Measurements from ENCODE around the gene CHST12.

CHST12 gene

GRCh38 chr7:2495418-2496299 is 92.2 kb downstream of the CHST12 start:
- H3K9ac ChIP-seq (ENCODE audit: low read length in 5 of 5): no peak overlapping the region
- no peaks in the 10 kb centered on the region for H3K9me3 ChIP-seq (ENCODE audit: control insufficient read depth in 5 of 5, low read length in 5 of 5)
- H3K36me3 ChIP-seq (ENCODE audit: control insufficient read depth in 5 of 5, insufficient read depth in 5 of 5, low read length in 5 of 5): no peaks in the 10 kb centered on the region
- no peaks in the 10 kb centered on the region for H3K27me3 ChIP-seq (ENCODE audit: control insufficient read depth in 5 of 5, insufficient read depth in 4 of 5, low read length in 5 of 5)
- peaks cover 7 to 43% (median 39%) of the 10 kb centered on the region in 5 donors for H3K4me1 ChIP-seq (ENCODE audit: control insufficient read depth in 5 of 5, insufficient read depth in 5 of 5, low read length in 5 of 5)
- no peak overlapping the region for H3K4me3 ChIP-seq (ENCODE audit: low read depth in 1 of 5, low read length in 5 of 5)
- no peak overlapping the region for H3K27ac ChIP-seq (ENCODE audit: low read depth, low read length)

GRCh38 chr7:2496375-2496774 is 93.0 kb downstream of the CHST12 start:
- Histone ChIP-seq H3K27ac (ENCODE audit: low read depth, low read length) (no peak overlapping the region), H3K9ac (ENCODE audit: low read length in 5 of 5) (no peak overlapping the region), H3K36me3 (ENCODE audit: control insufficient read depth in 5 of 5, insufficient read depth in 5 of 5, low read length in 5 of 5) (no peaks in the 10 kb centered on the region), H3K4me1 (ENCODE audit: control insufficient read depth in 5 of 5, insufficient read depth in 5 of 5, low read length in 5 of 5) (peaks cover 7 to 42% (median 36%) of the 10 kb centered on the region in 5 donors), H3K4me3 (ENCODE audit: low read depth in 1 of 5, low read length in 5 of 5) (no peak overlapping the region), H3K27me3 (ENCODE audit: control insufficient read depth in 5 of 5, insufficient read depth in 4 of 5, low read length in 5 of 5) (no peaks in the 10 kb centered on the region), H3K9me3 (ENCODE audit: control insufficient read depth in 5 of 5, low read length in 5 of 5) (no peaks in the 10 kb centered on the region)

- no peak overlapping the region for H3K9ac ChIP-seq (ENCODE audit: low read length in 5 of 5)
- H3K27me3 ChIP-seq (ENCODE audit: control insufficient read depth in 5 of 5, insufficient read depth in 4 of 5, low read length in 5 of 5): no peaks in the 10 kb centered on the region
- no peaks in the 10 kb centered on the region for H3K9me3 ChIP-seq (ENCODE audit: control insufficient read depth in 5 of 5, low read length in 5 of 5)
- no peak overlapping the region for H3K4me3 ChIP-seq (ENCODE audit: low read depth in 1 of 5, low read length in 5 of 5)
- no peaks in the 10 kb centered on the region for H3K36me3 ChIP-seq (ENCODE audit: control insufficient read depth in 5 of 5, insufficient read depth in 5 of 5, low read length in 5 of 5)
- peaks cover 7 to 42% (median 36%) of the 10 kb centered on the region in 5 donors for H3K4me1 ChIP-seq (ENCODE audit: control insufficient read depth in 5 of 5, insufficient read depth in 5 of 5, low read length in 5 of 5)
- H3K27ac ChIP-seq (ENCODE audit: low read depth, low read length): no peak overlapping the region
Observed at GRCh38 chr7:2497065-2497464, 93.7 kb downstream of the CHST12 start.

- Histone ChIP-seq H3K9me3 (ENCODE audit: control insufficient read depth in 5 of 5, low read length in 5 of 5) (no peaks in the 10 kb centered on the region), H3K27me3 (ENCODE audit: control insufficient read depth in 5 of 5, insufficient read depth in 4 of 5, low read length in 5 of 5) (no peaks in the 10 kb centered on the region), H3K4me3 (ENCODE audit: low read depth in 1 of 5, low read length in 5 of 5) (no peak overlapping the region), H3K27ac (ENCODE audit: low read depth, low read length) (no peak overlapping the region), H3K36me3 (ENCODE audit: control insufficient read depth in 5 of 5, insufficient read depth in 5 of 5, low read length in 5 of 5) (no peaks in the 10 kb centered on the region), H3K9ac (ENCODE audit: low read length in 5 of 5) (no peak overlapping the region), H3K4me1 (ENCODE audit: control insufficient read depth in 5 of 5, insufficient read depth in 5 of 5, low read length in 5 of 5) (peaks cover 7 to 41% (median 34%) of the 10 kb centered on the region in 5 donors)
Observed at GRCh38 chr7:2497500-2498336, 94.3 kb downstream of the CHST12 start.

Data from subcutaneous abdominal adipose tissue (tissue), 5 donors.